HCT116 (cell line): Measurements from ENCODE around the gene FAT2. TPM values are rescaled to one million over a fixed set of nuclear protein-coding genes. Genes with fewer than 3 reads are reported as not detected.

Experiments used
- ATAC-seq: fragments of 200-7000 bp; cut with Tn5 transposase; 2 replicates; pipeline ENCODE4 v1.9.1; 2020; ENCODE audit warnings: mild to moderate bottlenecking, moderate library complexity
- BruUV-seq: library from RNA; stranded (reverse); fragments of 400-500 nt; replicated peaks from 2 replicates; lab custom pipeline; 2021; lab: Mats Ljungman, UMichigan
- CTCF ChIA-PET: fragments of 300-600 bp; sonication (Branson Sonifier 250); formaldehyde crosslinking; loops from one replicate; lab custom pipeline; 2021; ENCODE audit warnings: antibody characterized with exemption; lab: Charles Lee
- POLR2A ChIA-PET: fragments of 300-600, 350-600 bp; sonication (Branson Sonifier 250); formaldehyde crosslinking; loops from one replicate; lab custom pipeline; 2021; ENCODE audit warnings: antibody characterized with exemption; lab: Charles Lee
- RAD21 ChIA-PET, 2 experiments: fragments of 300-600 bp; sonication (Branson Sonifier 250); formaldehyde crosslinking; loops; one replicate each; lab custom pipeline; 2023; ENCODE audit warnings: low total read pairs in 2 of 2; ENCODE audit not compliant: uncharacterized antibody in 2 of 2, unreplicated experiment in 2 of 2, low non-redundant PET in 1 of 2; lab: Charles Lee
- DNase-seq: peaks from one replicate; pipeline ENCODE4 v3.0.0-alpha.2; 2010; ENCODE audit warnings: low read depth, low spot score
- H2AFZ ChIP-seq: fragments of 200-600 bp; shearing (Covaris generic), sonication (generic); 2 replicates; pipeline ENCODE4 v1.6.1; 2017; ENCODE audit warnings: low read depth, mixed run types, mixed read lengths, antibody characterized with exemption, low read length; ENCODE audit not compliant: poor library complexity, severe bottlenecking
- H3K27ac ChIP-seq: 2 replicates; pipeline ENCODE4 v1.5.1; 2012; ENCODE audit warnings: low read depth, low read length
- H3K27me3 ChIP-seq: fragments of 200-600 bp; sonication (generic); 2 replicates; pipeline ENCODE4 v1.6.1; 2016; ENCODE audit warnings: mixed run types, low read length, mixed read lengths; ENCODE audit not compliant: insufficient read depth
- H3K36me3 ChIP-seq, 2 experiments: fragments of 200-500 bp in 1 of 2; fragments of 200-600 bp in 1 of 2; sonication (Bioruptor generic) in 1 of 2; sonication (generic) in 1 of 2; 2 replicates each; pipeline versions ENCODE4 v1.5.1 to v1.6.1; 2014 to 2016; ENCODE audit warnings: low read length in 2 of 2, inconsistent platforms in 1 of 2, mixed read lengths in 1 of 2, mixed run types in 1 of 2; ENCODE audit not compliant: insufficient read depth in 2 of 2, control insufficient read depth in 1 of 2
- H3K4me1 ChIP-seq, 2 experiments: fragments of 200-600 bp in 1 of 2; sonication (generic) in 1 of 2; 2 replicates each; pipeline versions ENCODE4 v1.5.1 to v1.6.1; 2012 to 2017; ENCODE audit warnings: low read length in 2 of 2, inconsistent platforms in 1 of 2, mild to moderate bottlenecking in 1 of 2, mixed read lengths in 1 of 2, mixed run types in 1 of 2, moderate library complexity in 1 of 2; ENCODE audit not compliant: insufficient read depth in 2 of 2, control insufficient read depth in 1 of 2
- H3K4me2 ChIP-seq: fragments of 200-600 bp; sonication (generic); 2 replicates; pipeline ENCODE4 v1.6.1; 2017; ENCODE audit warnings: mixed run types, low read length, mixed read lengths
- H3K4me3 ChIP-seq, 2 experiments: fragments of 200-600 bp in 1 of 2; sonication (generic) in 1 of 2; replicated peaks in 1 of 2; 2 replicates each; pipeline ENCODE4 v1.5.1; 2011 to 2016; ENCODE audit warnings: low read length in 2 of 2, control low read depth in 1 of 2, low read depth in 1 of 2, mild to moderate bottlenecking in 1 of 2, mixed read lengths in 1 of 2, mixed run types in 1 of 2
- H3K79me2 ChIP-seq: fragments of 200-600 bp; sonication (generic); 2 replicates; pipeline ENCODE4 v1.6.1; 2017; ENCODE audit warnings: mild to moderate bottlenecking, mixed run types, low read length, moderate library complexity, mixed read lengths; ENCODE audit not compliant: insufficient read depth
- H3K9ac ChIP-seq: fragments of 200-600 bp; sonication (generic); 2 replicates; pipeline ENCODE4 v1.6.1; 2016; ENCODE audit warnings: low read length, mixed read lengths
- H3K9me2 ChIP-seq: fragments of 200-600 bp; sonication (generic), shearing (Covaris generic); 2 replicates; pipeline ENCODE4 v1.6.1; 2017; ENCODE audit warnings: mixed run types, mild to moderate bottlenecking, moderate library complexity; ENCODE audit not compliant: insufficient read depth
- H3K9me3 ChIP-seq, 2 experiments: fragments of 200-500 bp in 1 of 2; fragments of 200-600 bp in 1 of 2; sonication (Bioruptor generic) in 1 of 2; sonication (generic) in 1 of 2; 2 replicates each; pipeline ENCODE4 v1.6.1; 2014 to 2017; ENCODE audit warnings: low read length in 2 of 2, mixed read lengths in 2 of 2, inconsistent platforms in 1 of 2, low read depth in 1 of 2, mild to moderate bottlenecking in 1 of 2, mixed run types in 1 of 2, moderate library complexity in 1 of 2; ENCODE audit not compliant: control insufficient read depth in 1 of 2, insufficient read depth in 1 of 2
- H4K20me1 ChIP-seq: fragments of 200-600 bp; sonication (generic), shearing (Covaris generic); 2 replicates; pipeline ENCODE4 v1.6.1; 2017; ENCODE audit warnings: mixed run types, mild to moderate bottlenecking, moderate library complexity; ENCODE audit not compliant: insufficient read depth
- CTCF ChIP-seq, 3 experiments: fragments of 200-600 bp in 1 of 3; sonication (generic) in 1 of 3; IDR thresholded peaks in 2 of 3; conservative IDR thresholded peaks in 1 of 3; 2 replicates each; pipeline ENCODE4 v1.5.1; 2012 to 2017; ENCODE audit warnings: low read depth in 2 of 3, low read length in 2 of 3, antibody characterized with exemption in 1 of 3, borderline replicate concordance in 1 of 3, control low read depth in 1 of 3, mild to moderate bottlenecking in 1 of 3, mixed read lengths in 1 of 3, mixed run types in 1 of 3, moderate library complexity in 1 of 3; ENCODE audit not compliant: insufficient read depth in 1 of 3
- POLR2A ChIP-seq: IDR thresholded peaks from 2 replicates; pipeline ENCODE4 v1.7.0; 2011; ENCODE audit warnings: borderline replicate concordance; ENCODE audit not compliant: insufficient read depth, insufficient read length; ENCODE audit errors: extremely low read depth
- ZBTB33 ChIP-seq: IDR thresholded peaks from 2 replicates; pipeline ENCODE4 v1.6.1; 2011; ENCODE audit warnings: mild to moderate bottlenecking, low read length, moderate library complexity; ENCODE audit not compliant: insufficient replicate concordance; ENCODE audit errors: extremely low read depth
- ZNF274 ChIP-seq: fragments of 200-500 bp; sonication (Bioruptor generic); IDR thresholded peaks from 2 replicates; pipeline ENCODE4 v1.6.1; 2014; ENCODE audit warnings: mild to moderate bottlenecking, low read depth, low read length, inconsistent platforms
- intact Hi-C: fragments of 100-400 bp; cut with micrococcal nuclease; formaldehyde crosslinking; loops from 2 replicates; pipeline ENCODE4 v1.10.0; 2022
- total RNA-seq: library from RNA; stranded (reverse); gene quantifications from one replicate; pipeline ENCODE4 v1.2.1, GENCODE V29; 2021; ENCODE audit not compliant: unreplicated experiment

FAT2 gene
- total RNA-seq, 1 experiment from 2014 or later = 0.05 TPM

DNA sequence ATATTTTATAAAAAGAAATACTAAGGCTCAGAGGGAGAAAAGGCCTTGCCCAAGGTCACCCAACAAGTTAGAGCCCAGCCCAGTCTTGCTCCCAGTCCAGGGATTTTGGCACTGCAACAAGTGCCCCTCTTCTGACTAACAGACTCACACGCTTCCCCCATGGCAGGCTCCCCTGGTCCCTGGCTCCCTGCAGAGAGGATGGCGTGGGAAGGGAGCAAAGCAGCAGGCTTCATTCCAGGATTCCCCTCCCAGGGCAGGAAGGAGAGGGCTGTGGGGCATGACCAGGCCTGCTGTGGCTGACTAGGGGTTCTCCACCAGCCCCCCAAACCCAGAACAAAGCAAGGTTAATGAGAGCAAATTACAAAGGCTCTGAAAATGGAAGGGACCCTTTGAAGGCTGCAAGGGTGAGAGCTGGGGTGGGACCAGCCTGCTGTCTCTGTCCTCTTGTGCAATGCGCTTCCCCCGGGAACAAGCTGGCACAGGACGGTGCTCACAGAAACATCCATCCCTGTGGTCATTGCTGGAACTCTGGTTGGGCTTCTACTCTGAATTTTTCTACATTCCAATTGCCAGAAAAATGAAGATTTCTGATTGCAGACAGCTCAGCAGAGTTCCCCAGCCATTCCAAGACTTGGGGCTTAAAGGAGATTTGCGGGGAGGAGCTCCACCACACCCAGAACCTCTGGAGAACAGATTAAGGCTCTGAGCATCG, 37.1 kb upstream of the FAT2 start:
- H3K4me1 ChIP-seq = no peaks in the 10 kb centered on the region
- intact Hi-C loops = no loop called here
- no peak overlapping the region for H3K9ac ChIP-seq
- BruUV-seq = no TSS peak
- POLR2A ChIA-PET = no interaction called here
- no peaks in the 10 kb centered on the region for H3K9me3 ChIP-seq
- no peaks in the 10 kb centered on the region for H3K9me2 ChIP-seq
- RAD21 ChIA-PET = no interaction called here
- ATAC-seq (no peak), DNase-seq (no peak)
- H3K4me3 ChIP-seq = no peak overlapping the region
- H2AFZ ChIP-seq = no peak overlapping the region
- 0 out of 2 replicates have a peak, but pooled peaks cover 4% of the 10 kb centered on the region for H3K27me3 ChIP-seq
- H4K20me1 ChIP-seq = no peaks in the 10 kb centered on the region
- no peaks in the 10 kb centered on the region for H3K36me3 ChIP-seq
- no peak overlapping the region for H3K4me2 ChIP-seq
- H3K27ac ChIP-seq = no peak overlapping the region
- H3K79me2 ChIP-seq = no peaks in the 10 kb centered on the region
- TF ChIP-seq POLR2A = no peak
- TF ChIP-seq ZBTB33 = no peak
- no peak for TF ChIP-seq CTCF (IDR thresholded peaks at IDR 0.05 in 2 of 3, conservative IDR thresholded peaks at IDR 0.05 in 1 of 3; ENCODE audit: borderline replicate concordance in 1 of 3, insufficient read depth in 1 of 3, low read depth in 2 of 3, low read length in 2 of 3)
- TF ChIP-seq ZNF274 = no peak
- TF ChIP-seq, all 23 proteins: peak for 0
- CTCF ChIA-PET = no interaction called here
